Activated CD8-positive, alpha-beta T cell treated with anti-CD3 and anti-CD28 coated beads, Interleukin-2, amount 10 ng/mL, durations not matched to agents 7 days and 5 days (primary cell): Measurements from ENCODE around the gene MAP2K5. TPM values are rescaled to one million over a fixed set of nuclear protein-coding genes. Genes with fewer than 3 reads are reported as not detected.

Source experiments
- ATAC-seq: fragments of 150-1000 bp; cut with Tn5 transposase; one replicate; pipeline ENCODE4 v1.10.0; 2021; ENCODE audit warnings: moderate library complexity
- CTCF ChIA-PET: fragments of 350-600 bp; sonication (Branson Sonifier 250); formaldehyde crosslinking; loops from one replicate; lab custom pipeline; 2021; ENCODE audit warnings: antibody characterized with exemption; lab: Charles Lee
- POLR2A ChIA-PET: fragments of 350-600 bp; sonication (Branson Sonifier 250); formaldehyde crosslinking; loops from one replicate; lab custom pipeline; 2021; ENCODE audit warnings: antibody characterized with exemption; lab: Charles Lee
- DNase-seq: peaks from one replicate; pipeline ENCODE4 v3.0.0-alpha.2; 2020
- H3K27ac Mint-ChIP-seq: one replicate; pipeline ENCODE4 v1.8.0; 2021; ENCODE audit warnings: mild to moderate bottlenecking, mixed read lengths
- H3K27me3 Mint-ChIP-seq: one replicate; pipeline ENCODE4 v1.8.0; 2021; ENCODE audit warnings: low read depth, mixed read lengths
- H3K36me3 Mint-ChIP-seq: one replicate; pipeline ENCODE4 v1.8.0; 2021; ENCODE audit warnings: low read depth, mixed read lengths
- H3K4me1 Mint-ChIP-seq: one replicate; pipeline ENCODE4 v1.8.0; 2021; ENCODE audit warnings: low read depth, mixed read lengths
- H3K4me3 Mint-ChIP-seq: one replicate; pipeline ENCODE4 v1.8.0; 2021; ENCODE audit warnings: mild to moderate bottlenecking, mixed read lengths
- H3K9me3 Mint-ChIP-seq: one replicate; pipeline ENCODE4 v1.8.0; 2022; ENCODE audit warnings: mixed read lengths; ENCODE audit not compliant: insufficient read depth
- total RNA-seq, 2 experiments: library from RNA; stranded (reverse); gene quantifications; one replicate each; pipeline ENCODE4 v1.2.3, GENCODE V29; 2021

MAP2K5 gene
- total RNA-seq, 2 experiments from 2014 or later = 18.3 to 20.9 TPM

DNA sequence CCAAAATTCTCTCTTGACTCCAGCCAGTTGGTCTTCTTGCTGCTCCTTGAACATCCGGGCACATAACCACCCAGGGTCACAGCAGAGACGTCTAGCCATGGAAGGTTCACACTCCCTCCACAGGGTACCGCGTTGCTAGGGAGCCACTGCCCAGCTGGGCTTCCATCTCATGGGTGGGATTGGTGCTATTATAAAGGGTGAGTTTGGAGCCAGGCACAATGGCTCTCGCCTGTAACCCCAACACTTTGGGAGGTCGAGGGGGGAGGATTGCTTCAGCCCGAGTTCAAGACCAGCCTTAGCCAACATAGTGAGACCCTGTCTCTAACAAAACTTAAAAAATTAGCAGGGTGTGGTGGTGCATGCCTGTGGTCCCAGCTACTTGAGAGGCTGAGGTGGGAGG, 265.3 kb downstream of the MAP2K5 start:
- peaks cover 7% of the 10 kb centered on the region for H3K4me1 Mint-ChIP-seq
- POLR2A ChIA-PET = no interaction called here

DNA sequence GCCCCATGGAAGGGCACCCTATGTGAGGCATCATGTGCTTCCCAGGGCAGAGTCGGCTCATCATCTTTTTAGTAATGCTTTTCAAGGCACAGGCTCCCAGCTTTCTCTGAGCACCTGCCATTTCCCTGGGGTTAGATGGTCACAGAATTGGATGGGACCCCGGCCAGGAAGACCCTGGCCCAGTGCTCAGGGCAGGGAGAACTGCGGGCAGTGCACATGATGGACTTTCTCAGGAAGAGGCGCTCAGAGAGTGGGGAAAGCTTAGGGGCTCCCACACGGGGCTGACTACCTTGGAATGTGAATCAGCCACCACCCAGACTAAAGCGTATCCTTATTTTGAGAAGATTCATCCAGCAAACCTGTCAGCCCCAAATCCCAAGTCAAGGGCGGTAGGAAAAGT, 266.3 kb downstream of the MAP2K5 start:
- DNase-seq = no peak
- ChIA-PET POLR2A (no interaction called here), CTCF (no interaction called here)
- Mint-ChIP-seq H3K9me3 (no peaks in the 10 kb centered on the region), H3K4me1 (peaks cover 7% of the 10 kb centered on the region), H3K27me3 (peaks cover 3% of the 10 kb centered on the region), H3K27ac (no peak overlapping the region), H3K4me3 (no peak overlapping the region), H3K36me3 (no peaks in the 10 kb centered on the region)
- no peak for ATAC-seq

More for the DNA sequence above, 265.3 kb downstream of the MAP2K5 start:
- Mint-ChIP-seq H3K9me3 (no peaks in the 10 kb centered on the region), H3K27ac (no peak overlapping the region), H3K27me3 (no peaks in the 10 kb centered on the region), H3K36me3 (no peaks in the 10 kb centered on the region), H3K4me3 (no peak overlapping the region)
- no peak for ATAC-seq
- CTCF ChIA-PET = no interaction called here
- no peak for DNase-seq

DNA sequence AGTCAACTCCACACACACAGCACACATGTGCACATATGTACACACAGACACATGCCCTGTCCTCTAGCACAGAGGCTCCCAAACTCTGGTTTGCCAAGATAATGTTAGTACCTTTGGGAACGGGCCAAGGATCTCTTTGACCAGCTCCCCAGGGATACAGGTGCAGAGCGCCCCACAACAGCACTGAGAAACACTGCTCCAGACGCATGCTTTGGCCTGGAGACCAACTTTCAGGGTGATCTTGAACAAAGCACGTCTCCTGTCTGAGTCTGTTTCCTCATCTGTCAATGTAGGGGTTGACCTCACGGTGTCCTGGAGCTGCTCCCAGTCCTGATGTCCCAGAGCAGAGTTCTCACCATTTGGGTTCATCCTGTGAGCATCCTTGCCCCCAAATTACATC, 266.9 kb downstream of the MAP2K5 start:
- Mint-ChIP-seq H3K27ac (no peak overlapping the region), H3K9me3 (no peaks in the 10 kb centered on the region), H3K4me3 (no peak overlapping the region), H3K27me3 (peaks cover 3% of the 10 kb centered on the region), H3K36me3 (no peaks in the 10 kb centered on the region), H3K4me1 (peaks cover 7% of the 10 kb centered on the region)
- ATAC-seq = no peak
- DNase-seq = no peak
- POLR2A ChIA-PET = no interaction called here
- CTCF ChIA-PET = no interaction called here

DNA sequence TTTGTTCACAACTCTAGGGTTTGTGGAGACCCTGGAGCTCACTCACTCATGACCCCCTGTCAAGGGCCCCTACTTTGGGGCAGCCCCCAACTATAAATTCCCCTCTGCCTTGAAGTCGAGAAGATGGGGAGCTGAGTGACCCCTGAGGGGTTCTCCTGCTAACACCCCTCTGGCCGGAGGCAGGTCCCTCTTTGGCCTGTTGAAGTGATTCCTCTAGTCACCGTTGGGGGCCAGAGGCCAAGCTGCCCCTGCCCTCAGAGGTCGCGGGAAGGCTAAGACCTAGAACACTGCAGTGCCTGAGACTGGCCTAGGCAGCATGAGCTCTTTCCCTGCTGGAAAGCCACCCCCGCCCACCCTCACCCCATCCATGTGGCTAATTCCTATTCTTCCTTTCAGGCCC, 267.4 kb downstream of the MAP2K5 start:
- ChIA-PET POLR2A (no interaction called here), CTCF (no interaction called here)
- Mint-ChIP-seq H3K9me3 (no peaks in the 10 kb centered on the region), H3K27ac (no peak overlapping the region), H3K4me3 (no peak overlapping the region), H3K36me3 (no peaks in the 10 kb centered on the region), H3K4me1 (peaks cover 7% of the 10 kb centered on the region), H3K27me3 (peaks cover 3% of the 10 kb centered on the region)
- no peak for ATAC-seq
- DNase-seq = no peak

DNA sequence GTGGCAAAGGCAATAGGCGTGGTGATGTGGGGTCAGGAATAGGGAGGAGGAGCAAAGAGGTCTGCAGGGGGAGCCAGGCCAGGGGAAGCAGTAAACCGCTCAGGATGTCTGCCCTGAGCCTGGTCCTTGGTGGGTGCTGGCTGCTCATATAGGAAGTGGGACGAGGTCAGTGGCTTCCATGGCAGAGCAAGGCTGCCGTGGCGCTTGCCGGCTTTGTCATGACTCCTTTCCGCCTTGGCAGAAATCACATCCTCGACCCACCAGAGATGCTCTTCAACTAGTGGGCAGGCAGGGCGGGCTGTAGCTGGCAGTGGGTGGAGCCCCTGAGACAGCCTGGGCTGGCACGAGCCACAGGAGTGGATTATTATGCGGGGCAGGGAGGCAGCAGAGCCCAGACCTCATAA, 269.7 kb downstream of the MAP2K5 start:
- peaks cover 3% of the 10 kb centered on the region for H3K9me3 Mint-ChIP-seq
- H3K27ac Mint-ChIP-seq = no peak overlapping the region
- POLR2A ChIA-PET = no interaction called here
- DNase-seq (no peak), ATAC-seq (no peak)
- peaks cover 5% of the 10 kb centered on the region for H3K4me1 Mint-ChIP-seq
- peaks cover 12% of the 10 kb centered on the region for H3K27me3 Mint-ChIP-seq
- CTCF ChIA-PET = no interaction called here
- H3K36me3 Mint-ChIP-seq = no peaks in the 10 kb centered on the region
- H3K4me3 Mint-ChIP-seq = no peak overlapping the region

DNA sequence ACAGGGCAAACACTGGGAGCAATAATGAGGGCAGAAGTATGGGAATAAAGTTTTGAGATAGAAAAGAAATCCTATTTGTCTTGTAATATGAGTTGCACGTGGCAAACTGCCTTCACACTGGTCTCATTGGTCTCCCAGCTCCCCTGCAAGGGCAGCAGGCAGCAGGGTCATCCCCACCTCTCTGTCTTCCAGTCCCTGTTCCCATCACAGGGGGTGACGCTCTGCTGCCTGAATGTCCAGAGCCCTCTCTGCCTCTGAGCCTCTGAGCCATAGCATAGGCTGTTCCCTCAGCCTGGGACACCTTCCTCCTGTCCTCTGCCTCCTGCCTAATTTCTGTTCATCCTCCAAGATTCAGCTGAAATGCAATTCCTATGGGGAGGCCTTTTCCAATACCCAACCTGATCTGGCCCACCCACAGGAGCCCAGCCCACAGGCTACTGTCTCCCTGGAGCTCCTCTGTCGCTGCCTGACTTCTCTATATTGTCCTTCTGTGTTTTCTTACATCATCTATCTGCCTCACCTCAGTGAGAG, 270.7 kb downstream of the MAP2K5 start:
- no peaks in the 10 kb centered on the region for H3K36me3 Mint-ChIP-seq
- POLR2A ChIA-PET = no interaction called here
- CTCF ChIA-PET = interaction anchor here (1.2 kb wide), 1 partner anchor 30 kb away, joined by 5 read pairs; no protein-coding TSS in a partner anchor
- H3K9me3 Mint-ChIP-seq = peaks cover 3% of the 10 kb centered on the region
- H3K4me3 Mint-ChIP-seq = no peak overlapping the region
- H3K4me1 Mint-ChIP-seq = peaks cover 5% of the 10 kb centered on the region
- ATAC-seq (no peak), DNase-seq (no peak)
- H3K27me3 Mint-ChIP-seq = peaks cover 20% of the 10 kb centered on the region
- H3K27ac Mint-ChIP-seq = no peak overlapping the region

DNA sequence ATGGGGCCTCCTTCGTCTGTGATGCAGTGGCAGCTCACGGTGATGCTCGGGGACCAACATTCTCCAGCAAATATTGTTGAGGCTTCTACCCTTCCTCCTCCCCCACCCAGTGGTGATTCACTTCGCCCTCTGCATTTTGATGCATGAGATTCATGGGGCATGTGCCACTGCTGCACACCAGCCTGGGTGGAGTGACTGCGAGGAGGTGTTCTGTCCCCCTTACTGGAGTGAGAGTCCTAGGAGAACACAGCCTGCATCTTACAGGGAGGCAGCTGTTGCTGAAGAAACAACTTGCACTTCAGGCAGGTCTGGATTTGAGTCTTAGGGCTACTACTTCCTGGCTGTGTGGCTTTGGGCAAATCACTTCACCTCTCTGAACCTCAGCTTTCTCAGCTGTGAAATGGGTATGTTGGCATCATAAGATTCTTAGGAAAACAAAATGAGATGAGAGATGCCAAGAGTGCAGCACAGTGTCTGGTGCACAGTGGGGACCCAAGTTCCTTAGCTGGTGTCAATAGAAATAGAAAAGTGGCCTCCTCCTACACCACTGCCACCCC, 272.6 kb downstream of the MAP2K5 start:
- Mint-ChIP-seq H3K27me3 (peaks cover 32% of the 10 kb centered on the region), H3K27ac (no peak overlapping the region), H3K4me3 (no peak overlapping the region), H3K9me3 (peaks cover 3% of the 10 kb centered on the region), H3K4me1 (peaks cover 5% of the 10 kb centered on the region), H3K36me3 (no peaks in the 10 kb centered on the region)
- POLR2A ChIA-PET = no interaction called here
- CTCF ChIA-PET = interaction anchor here (1.2 to 1.6 kb wide), 2 partner anchors 32 to 34 kb away, joined by 3 read pairs; no protein-coding TSS in a partner anchor
- DNase-seq (no peak), ATAC-seq (no peak)

DNA sequence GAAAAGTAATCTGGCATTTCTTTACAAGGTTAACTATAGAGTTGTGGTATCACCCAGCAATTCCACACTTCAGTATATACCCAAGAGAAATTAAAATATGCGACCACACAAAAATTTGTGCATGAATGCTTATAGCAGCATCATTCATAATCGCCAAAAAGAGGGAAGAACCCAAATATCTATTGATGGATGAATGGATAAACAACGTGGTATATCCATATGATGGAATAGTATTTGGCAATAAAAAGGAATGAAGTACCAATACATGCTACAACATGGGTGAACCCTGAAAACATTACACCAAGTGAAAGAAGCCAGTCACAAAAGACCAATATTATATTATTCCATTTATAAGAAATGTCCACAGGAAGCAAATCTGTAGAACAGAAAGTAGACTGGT, 274.2 kb downstream of the MAP2K5 start:
- no peak for ATAC-seq
- Mint-ChIP-seq H3K36me3 (no peaks in the 10 kb centered on the region), H3K27me3 (peaks cover 48% of the 10 kb centered on the region), H3K4me1 (peaks cover 9% of the 10 kb centered on the region), H3K27ac (no peak overlapping the region), H3K4me3 (no peak overlapping the region), H3K9me3 (peaks cover 3% of the 10 kb centered on the region)
- ChIA-PET POLR2A (no interaction called here), CTCF (interaction anchor here (1.6 kb wide), 1 partner anchor 34 kb away, joined by 3 read pairs; no protein-coding TSS in a partner anchor)
- DNase-seq = no peak

DNA sequence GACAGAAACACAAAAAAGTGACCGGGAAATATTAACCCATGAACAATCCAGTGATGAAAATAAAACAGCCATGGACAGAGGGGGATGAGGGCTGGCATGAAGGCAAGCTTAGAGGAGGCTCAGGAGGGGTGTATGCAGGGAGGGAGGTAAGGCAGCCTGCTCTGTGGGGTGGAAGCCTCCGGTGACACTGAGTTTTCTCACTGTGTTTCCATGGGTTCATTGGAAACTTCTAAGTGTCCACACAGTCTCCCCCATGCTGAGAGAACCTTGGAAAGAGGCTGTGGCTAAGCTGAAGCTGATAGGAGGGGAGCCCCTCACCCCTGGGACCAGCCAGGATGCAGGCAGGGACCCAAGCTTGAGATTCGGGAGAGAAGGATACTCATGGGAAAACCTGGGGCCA, 276.0 kb downstream of the MAP2K5 start:
- Mint-ChIP-seq H3K27ac (no peak overlapping the region), H3K9me3 (peaks cover 3% of the 10 kb centered on the region), H3K27me3 (peaks cover 59% of the 10 kb centered on the region), H3K4me1 (peaks cover 13% of the 10 kb centered on the region), H3K36me3 (no peaks in the 10 kb centered on the region), H3K4me3 (no peak overlapping the region)
- ATAC-seq (no peak), DNase-seq (no peak)
- ChIA-PET CTCF (no interaction called here), POLR2A (no interaction called here)

DNA sequence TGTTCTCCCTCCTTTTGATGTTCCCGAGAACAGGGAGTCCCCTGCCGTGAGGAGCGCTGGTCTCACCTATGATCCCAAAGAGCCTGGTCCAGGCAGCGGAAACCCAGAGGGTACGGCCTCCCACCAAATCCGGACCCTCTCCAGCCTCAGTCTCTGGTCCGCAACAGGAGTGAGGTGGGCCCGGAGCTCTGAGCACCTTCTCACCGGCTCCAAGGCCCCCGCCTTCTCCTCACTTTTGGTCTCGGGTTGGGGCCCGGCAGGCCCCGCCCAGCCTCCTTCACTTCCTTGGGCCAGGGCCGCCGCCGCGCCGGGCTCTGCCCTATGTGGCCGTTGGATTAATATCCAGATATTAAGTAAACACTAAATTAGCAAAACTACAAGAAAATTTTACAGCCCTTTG, 277.1 kb downstream of the MAP2K5 start:
- CTCF ChIA-PET = no interaction called here
- H3K4me3 Mint-ChIP-seq = no peak overlapping the region
- DNase-seq = no peak
- H3K9me3 Mint-ChIP-seq = peaks cover 3% of the 10 kb centered on the region
- H3K27ac Mint-ChIP-seq = no peak overlapping the region
- no peak for ATAC-seq
- H3K27me3 Mint-ChIP-seq = peaks cover 70% of the 10 kb centered on the region
- H3K4me1 Mint-ChIP-seq = peaks cover 20% of the 10 kb centered on the region
- H3K36me3 Mint-ChIP-seq = peaks cover 5% of the 10 kb centered on the region
- POLR2A ChIA-PET = no interaction called here

DNA sequence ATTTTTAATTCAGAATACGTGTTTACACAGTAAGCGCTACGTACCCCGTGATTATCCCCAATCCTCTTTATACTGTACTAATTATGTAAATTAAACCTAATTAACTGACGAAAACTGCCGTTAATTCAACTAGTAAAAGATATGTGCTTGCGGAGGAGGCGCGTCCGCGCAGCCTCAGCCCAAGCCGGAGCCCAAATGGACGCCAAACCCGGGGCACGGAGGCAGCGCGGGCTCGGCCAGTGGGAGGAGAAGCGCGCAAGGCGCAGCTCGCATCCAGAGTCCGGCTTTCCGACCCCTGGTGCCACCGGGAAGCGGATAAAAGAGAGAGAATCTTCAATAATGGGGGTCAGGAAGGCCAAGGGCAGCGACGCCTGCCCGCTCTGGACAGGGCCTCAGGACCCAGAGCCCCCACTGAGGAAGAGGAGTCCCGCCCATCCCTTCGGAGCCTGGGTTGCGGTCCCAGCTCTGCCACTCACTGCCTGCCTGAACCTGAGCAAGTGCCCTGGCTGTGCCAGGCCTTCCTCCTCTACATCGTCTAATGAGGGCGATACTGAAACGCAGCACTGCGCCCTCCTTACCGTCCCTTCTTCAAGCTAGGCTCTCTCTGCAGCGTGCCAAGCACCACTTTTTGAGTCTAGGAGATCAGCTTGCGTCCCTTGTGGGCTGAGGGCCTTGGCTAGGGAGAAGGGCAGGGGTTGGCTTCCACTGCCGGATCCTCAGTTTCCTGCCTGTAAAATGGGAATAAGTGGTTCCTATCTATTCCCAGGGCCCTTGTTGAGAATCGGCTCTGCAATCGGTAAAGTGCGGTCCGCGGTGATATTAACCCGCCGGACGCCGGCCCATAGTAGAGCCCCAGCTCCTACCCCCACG, 277.9 kb downstream of the MAP2K5 start:
- H3K4me3 Mint-ChIP-seq = no peak overlapping the region
- DNase-seq (no peak), ATAC-seq (no peak)
- peaks cover 5% of the 10 kb centered on the region for H3K36me3 Mint-ChIP-seq
- peaks cover 76% of the 10 kb centered on the region for H3K27me3 Mint-ChIP-seq
- POLR2A ChIA-PET = interaction anchor here (0.6 kb wide), 1 partner anchor 13 kb away, joined by 3 read pairs; no protein-coding TSS in a partner anchor
- H3K4me1 Mint-ChIP-seq = peaks cover 20% of the 10 kb centered on the region
- CTCF ChIA-PET = interaction anchor here (1.4 to 1.8 kb wide), 2 partner anchors 15 to 36 kb away, joined by 5 to 6 read pairs; no protein-coding TSS in a partner anchor
- no peak overlapping the region for H3K27ac Mint-ChIP-seq
- peaks cover 3% of the 10 kb centered on the region for H3K9me3 Mint-ChIP-seq
